Keratinocyte (primary cell): ENCODE results near the gene NCCRP1. TPM values are rescaled to one million over a fixed set of nuclear protein-coding genes. Genes with fewer than 3 reads are reported as not detected.
"Not testable (repeated sequence)": the region's sequence is repeated elsewhere in the genome, so short reads cannot be mapped to it uniquely, and the experiment has no call there.

Source experiments
- DNase-seq: peaks from one replicate; pipeline ENCODE4 v3.0.0-alpha.2; 2011; ENCODE audit warnings: low read depth, missing footprints, low spot score
- FAIRE-seq: peaks from 2 replicates; lab custom pipeline; 2011; peaks lifted over from hg19 to GRCh38; lab: Jason Lieb, UNC
- H2AFZ ChIP-seq: 2 replicates; pipeline ENCODE4 v1.6.0; 2012; ENCODE audit warnings: low read length, control low read depth, inconsistent platforms; ENCODE audit not compliant: control insufficient read depth
- H3K27ac ChIP-seq: 2 replicates; pipeline ENCODE4 v1.5.1; 2011; ENCODE audit warnings: low read length; ENCODE audit not compliant: control insufficient read depth, insufficient read depth
- H3K27me3 ChIP-seq: 3 replicates; pipeline ENCODE4 v1.6.0; 2011; ENCODE audit warnings: low read length; ENCODE audit not compliant: control insufficient read depth, insufficient read depth; ENCODE audit errors: extremely low read depth
- H3K36me3 ChIP-seq, 2 experiments: 2 replicates in 1 of 2; 3 replicates in 1 of 2; pipeline ENCODE4 v1.5.1; 2011; ENCODE audit warnings: low read length in 2 of 2, mild to moderate bottlenecking in 1 of 2; ENCODE audit not compliant: control insufficient read depth in 2 of 2, insufficient read depth in 2 of 2; ENCODE audit errors: extremely low read depth in 1 of 2
- H3K4me1 ChIP-seq: 3 replicates; pipeline ENCODE4 v1.5.1; 2011; ENCODE audit warnings: low read length; ENCODE audit not compliant: control insufficient read depth, insufficient read depth; ENCODE audit errors: extremely low read depth
- H3K4me2 ChIP-seq: 3 replicates; pipeline ENCODE4 v1.6.0; 2011; ENCODE audit warnings: low read depth, low read length; ENCODE audit not compliant: control insufficient read depth, insufficient read depth; ENCODE audit errors: extremely low read depth
- H3K4me3 ChIP-seq, 3 experiments: fragments of 200-600 bp in 1 of 3; sonication (generic) in 1 of 3; 2 replicates in 2 of 3; 3 replicates in 1 of 3; pipeline ENCODE4 v1.5.1; 2011 to 2016; ENCODE audit warnings: low read length in 3 of 3, mild to moderate bottlenecking in 3 of 3, control low read depth in 2 of 3, inconsistent platforms in 1 of 3, low read depth in 1 of 3, mixed read lengths in 1 of 3, mixed run types in 1 of 3, moderate library complexity in 1 of 3; ENCODE audit not compliant: control insufficient read depth in 2 of 3, insufficient read depth in 2 of 3; ENCODE audit errors: extremely low read depth in 1 of 3
- H3K79me2 ChIP-seq: 2 replicates; pipeline ENCODE4 v1.6.0; 2012; ENCODE audit warnings: low read length; ENCODE audit not compliant: control insufficient read depth, insufficient read depth
- H3K9ac ChIP-seq: 3 replicates; pipeline ENCODE4 v1.6.0; 2011; ENCODE audit warnings: low read length; ENCODE audit not compliant: control insufficient read depth, insufficient read depth; ENCODE audit errors: extremely low read depth
- H3K9me1 ChIP-seq: 3 replicates; pipeline ENCODE4 v1.6.0; 2011; ENCODE audit warnings: low read length; ENCODE audit not compliant: control insufficient read depth, insufficient read depth; ENCODE audit errors: extremely low read depth
- H3K9me3 ChIP-seq: 2 replicates; pipeline ENCODE4 v1.5.1; 2012; ENCODE audit warnings: low read depth, low read length; ENCODE audit not compliant: control insufficient read depth
- H4K20me1 ChIP-seq: 3 replicates; pipeline ENCODE4 v1.6.0; 2011; ENCODE audit warnings: low read length; ENCODE audit not compliant: control insufficient read depth, insufficient read depth; ENCODE audit errors: extremely low read depth
- EZH2 ChIP-seq: IDR thresholded peaks from one replicate; pipeline ENCODE4 v1.6.1; 2012; ENCODE audit warnings: inconsistent platforms, mild to moderate bottlenecking, low read length, moderate library complexity
- dilution Hi-C: fragments of 300-500 bp; cut with MboI; formaldehyde crosslinking; loops from one replicate; pipeline ENCODE4 v1.7.0; 2020; ENCODE audit warnings: low sequenced_read_pairs; ENCODE audit not compliant: extremely low pct_ligation_motif_present
- polyA plus RNA-seq, 5 experiments: library from polyadenylated mRNA; depleted of rRNA in 3 of 5; stranded (reverse) in 3 of 5; stranded (forward) in 1 of 5; unstranded in 1 of 5; fragments of >200 nt; gene quantifications; 1 replicate in 1 of 5; 2 replicates in 3 of 5; 3 replicates in 1 of 5; pipeline versions ENCODE4 v1.2.1 to v1.2.3, GENCODE V29; 2011 to 2012; ENCODE audit warnings: missing spikeins in 2 of 5, low read depth in 1 of 5, low replicate concordance in 1 of 5
- TF ChIP-seq, protein P1 (sequence below), 3 experiments: IDR thresholded peaks in 1 of 3; conservative IDR thresholded peaks in 1 of 3; optimal IDR thresholded peaks in 1 of 3; 2 replicates in 2 of 3; 3 replicates in 1 of 3; pipeline versions ENCODE3 to v1.5.1; 2011; ENCODE audit warnings: low read length in 3 of 3, mild to moderate bottlenecking in 3 of 3, moderate library complexity in 2 of 3, control low read depth in 1 of 3, inconsistent platforms in 1 of 3; ENCODE audit not compliant: insufficient read depth in 2 of 3; ENCODE audit errors: extremely low read depth in 1 of 3

The NCCRP1 gene
- polyA plus RNA-seq, 1 donor (not counting 4 experiments of a cell fraction or from before 2014, with no cell fraction given) = 2.3 TPM

DNA sequence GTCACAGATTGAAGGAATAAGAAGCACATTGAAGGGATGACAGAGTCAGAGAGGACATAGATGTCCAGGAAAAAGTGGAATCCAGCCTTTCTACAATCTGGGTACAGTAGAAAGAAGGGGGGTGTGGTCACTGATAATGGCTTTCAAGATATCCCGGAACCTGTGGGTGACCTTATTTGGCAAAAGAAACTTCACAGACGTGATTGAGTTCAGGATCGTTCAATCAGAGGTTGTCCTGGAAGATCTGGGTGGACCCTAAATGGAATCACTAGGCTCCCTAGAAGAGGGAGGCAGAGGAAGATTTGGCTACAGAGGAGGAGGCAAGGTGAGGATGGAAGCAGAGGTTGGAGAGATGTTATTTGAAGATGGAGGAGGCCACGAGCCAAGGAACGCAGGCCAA lies 20.3 kb downstream of the NCCRP1 start:
- H3K27ac ChIP-seq = no peak overlapping the region
- dilution Hi-C loops = no loop called here
- H3K9ac ChIP-seq = no peak overlapping the region
- H3K4me1 ChIP-seq = no peaks in the 10 kb centered on the region
- no peaks in the 10 kb centered on the region for H3K9me1 ChIP-seq
- H3K36me3 ChIP-seq = no peaks in the 10 kb centered on the region
- DNase-seq (no peak), FAIRE-seq (no peak)
- no peak for TF ChIP-seq EZH2
- TF ChIP-seq, protein P1, sequence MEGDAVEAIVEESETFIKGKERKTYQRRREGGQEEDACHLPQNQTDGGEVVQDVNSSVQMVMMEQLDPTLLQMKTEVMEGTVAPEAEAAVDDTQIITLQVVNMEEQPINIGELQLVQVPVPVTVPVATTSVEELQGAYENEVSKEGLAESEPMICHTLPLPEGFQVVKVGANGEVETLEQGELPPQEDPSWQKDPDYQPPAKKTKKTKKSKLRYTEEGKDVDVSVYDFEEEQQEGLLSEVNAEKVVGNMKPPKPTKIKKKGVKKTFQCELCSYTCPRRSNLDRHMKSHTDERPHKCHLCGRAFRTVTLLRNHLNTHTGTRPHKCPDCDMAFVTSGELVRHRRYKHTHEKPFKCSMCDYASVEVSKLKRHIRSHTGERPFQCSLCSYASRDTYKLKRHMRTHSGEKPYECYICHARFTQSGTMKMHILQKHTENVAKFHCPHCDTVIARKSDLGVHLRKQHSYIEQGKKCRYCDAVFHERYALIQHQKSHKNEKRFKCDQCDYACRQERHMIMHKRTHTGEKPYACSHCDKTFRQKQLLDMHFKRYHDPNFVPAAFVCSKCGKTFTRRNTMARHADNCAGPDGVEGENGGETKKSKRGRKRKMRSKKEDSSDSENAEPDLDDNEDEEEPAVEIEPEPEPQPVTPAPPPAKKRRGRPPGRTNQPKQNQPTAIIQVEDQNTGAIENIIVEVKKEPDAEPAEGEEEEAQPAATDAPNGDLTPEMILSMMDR (optimal IDR thresholded peaks at IDR 0.05 in 1 of 3, IDR thresholded peaks at IDR 0.05 in 1 of 3, conservative IDR thresholded peaks at IDR 0.05 in 1 of 3; ENCODE audit: extremely low read depth in 1 of 3, insufficient read depth in 2 of 3, low read length in 3 of 3) = no peak
- no peaks in the 10 kb centered on the region for H3K27me3 ChIP-seq
- H3K9me3 ChIP-seq = no peaks in the 10 kb centered on the region
- no peaks in the 10 kb centered on the region for H4K20me1 ChIP-seq
- no peaks in the 10 kb centered on the region for H3K79me2 ChIP-seq
- H3K4me3 ChIP-seq = no peak overlapping the region
- no peak overlapping the region for H2AFZ ChIP-seq
- no peak overlapping the region for H3K4me2 ChIP-seq

DNA sequence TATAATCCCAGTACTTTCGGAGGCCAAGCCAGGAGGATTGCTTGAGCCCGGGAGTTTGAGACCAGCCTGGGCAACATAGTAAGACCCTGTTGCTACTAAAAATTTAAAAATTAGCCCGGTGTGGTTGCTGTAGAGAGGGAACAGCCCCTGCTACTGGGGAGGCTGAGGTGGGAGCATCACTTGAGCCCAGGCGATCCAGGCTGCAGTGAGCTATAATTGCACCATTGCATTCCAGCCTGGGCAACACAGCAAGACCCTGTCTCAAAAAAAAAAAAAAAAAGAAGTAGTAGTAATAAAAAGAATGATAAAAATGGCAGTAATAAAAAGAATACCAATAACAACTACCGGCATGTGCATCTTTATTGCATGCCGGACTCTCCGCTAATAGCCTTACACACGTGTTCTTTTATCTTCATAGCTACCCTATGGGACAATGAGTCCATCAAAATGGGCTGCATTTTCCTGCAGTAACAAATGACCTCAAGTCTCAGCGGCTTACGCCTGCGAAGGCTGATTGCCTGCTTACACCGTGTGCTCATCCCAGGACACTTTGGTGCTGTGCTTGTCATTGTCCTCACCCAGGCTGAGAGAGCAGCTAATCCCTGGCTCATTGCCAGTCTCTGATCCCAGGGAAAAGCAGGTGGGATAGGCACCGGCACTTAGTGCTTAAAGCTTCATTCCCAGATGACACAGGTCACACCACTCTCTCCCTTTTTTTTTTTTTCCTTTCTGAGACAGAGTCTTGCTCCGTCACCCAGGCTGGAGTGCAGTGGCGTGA lies 21.7 kb downstream of the NCCRP1 start:
- no peaks in the 10 kb centered on the region for H3K4me1 ChIP-seq
- DNase-seq = no peak

DNA sequence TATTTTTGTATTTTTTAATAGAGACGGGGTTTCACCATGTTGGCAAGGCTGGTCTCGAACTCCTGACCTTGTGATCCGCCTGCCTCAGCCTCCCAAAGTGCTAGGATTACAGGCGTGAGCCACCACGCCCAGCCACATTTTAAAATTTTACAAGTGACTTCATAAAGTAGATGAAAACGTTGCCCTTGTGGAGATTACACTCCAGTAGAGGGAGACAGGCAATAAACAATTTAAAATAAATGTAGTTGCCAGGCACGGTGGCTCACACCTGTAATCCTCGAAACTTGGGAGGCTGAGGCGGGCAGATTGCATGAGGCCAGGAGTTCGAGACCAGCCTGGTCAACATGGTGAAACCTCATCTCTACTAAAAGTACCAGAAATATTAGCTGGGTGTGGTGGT lies 22.3 kb downstream of the NCCRP1 start:
- H3K27ac ChIP-seq, H3K27me3 ChIP-seq, H4K20me1 ChIP-seq, H3K36me3 ChIP-seq, H3K4me2 ChIP-seq, H3K79me2 ChIP-seq, dilution Hi-C loops, H3K9ac ChIP-seq, DNase-seq, H3K9me3 ChIP-seq, H3K4me1 ChIP-seq, H2AFZ ChIP-seq, H3K9me1 ChIP-seq, H3K4me3 ChIP-seq, FAIRE-seq: not testable (repeated sequence)

More for the DNA sequence above, 21.7 kb downstream of the NCCRP1 start:
- H3K36me3 ChIP-seq = no peaks in the 10 kb centered on the region
- no peaks in the 10 kb centered on the region for H3K9me1 ChIP-seq
- FAIRE-seq = no peak
- no peak overlapping the region for H2AFZ ChIP-seq
- dilution Hi-C loops = no loop called here
- no peak overlapping the region for H3K4me2 ChIP-seq
- H3K79me2 ChIP-seq = no peaks in the 10 kb centered on the region
- no peak overlapping the region for H3K9ac ChIP-seq
- no peaks in the 10 kb centered on the region for H3K9me3 ChIP-seq
- H3K4me3 ChIP-seq = no peak overlapping the region
- no peaks in the 10 kb centered on the region for H4K20me1 ChIP-seq
- H3K27me3 ChIP-seq = no peaks in the 10 kb centered on the region
- TF ChIP-seq, protein P1 (optimal IDR thresholded peaks at IDR 0.05 in 1 of 3, IDR thresholded peaks at IDR 0.05 in 1 of 3, conservative IDR thresholded peaks at IDR 0.05 in 1 of 3; ENCODE audit: extremely low read depth in 1 of 3, insufficient read depth in 2 of 3, low read length in 3 of 3) = no peak
- TF ChIP-seq EZH2 = no peak
- no peak overlapping the region for H3K27ac ChIP-seq
